GM21825 (cell line): Measurements from ENCODE around the gene MYH16.
"Not testable (repeated sequence)": the region's sequence is repeated elsewhere in the genome, so short reads cannot be mapped to it uniquely, and the experiment has no call there.

Source experiments
- ATAC-seq: cut with Tn5 transposase; IDR thresholded peaks from one replicate; pipeline ENCODE4 v1.9.1; 2021; ENCODE audit warnings: mild to moderate bottlenecking, moderate library complexity; ENCODE audit not compliant: unreplicated experiment

MYH16 gene

GRCh38 chr7:99272476-99273045 lies at the start of gene MYH16:
Gene MYH16 (plus strand): TSS chr7:99272839.
- no peak for ATAC-seq

GRCh38 chr7:99224263-99224898 lies 48.3 kb upstream of the MYH16 start:
- ATAC-seq = not testable (repeated sequence)

- no peak for ATAC-seq
These were observed 47.8 kb upstream of the MYH16 start for GRCh38 chr7:99224899-99225265.

GRCh38 chr7:99229234-99229633 lies 43.4 kb upstream of the MYH16 start:
- ATAC-seq = no peak

DNA sequence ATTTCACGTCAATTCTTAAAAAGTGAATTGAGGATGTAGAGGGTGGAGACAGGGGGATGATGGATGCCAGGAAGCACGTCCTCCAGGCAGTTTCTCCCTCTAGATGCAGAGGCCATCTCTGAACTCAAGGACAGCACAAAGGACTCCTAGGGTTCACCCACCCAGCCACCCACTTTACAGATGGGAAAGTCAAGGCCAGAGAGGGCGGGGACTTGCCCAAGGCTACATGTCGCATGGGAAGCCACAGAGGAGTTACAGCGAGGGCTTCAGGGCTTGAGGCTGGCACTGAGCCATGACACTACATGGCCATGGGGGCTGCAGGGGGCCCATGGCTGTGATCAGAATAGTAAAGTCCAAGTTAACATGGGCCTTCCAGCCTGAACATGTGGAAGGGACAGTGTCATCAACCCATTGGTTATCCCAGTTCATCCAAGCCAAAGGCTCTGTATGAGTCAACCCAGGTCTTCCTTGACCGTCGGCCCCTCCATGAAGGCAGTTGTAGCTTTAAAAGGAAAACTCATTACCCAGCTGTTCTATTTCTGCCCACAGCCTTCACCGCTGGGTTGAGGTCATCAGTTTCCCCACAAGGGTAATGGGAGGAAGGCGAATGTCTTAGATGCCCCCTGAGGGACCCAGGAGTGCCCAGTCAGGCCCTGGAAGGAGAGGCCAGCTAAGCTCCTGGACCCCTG lies 40.4 kb upstream of the MYH16 start:
- no peak for ATAC-seq

DNA sequence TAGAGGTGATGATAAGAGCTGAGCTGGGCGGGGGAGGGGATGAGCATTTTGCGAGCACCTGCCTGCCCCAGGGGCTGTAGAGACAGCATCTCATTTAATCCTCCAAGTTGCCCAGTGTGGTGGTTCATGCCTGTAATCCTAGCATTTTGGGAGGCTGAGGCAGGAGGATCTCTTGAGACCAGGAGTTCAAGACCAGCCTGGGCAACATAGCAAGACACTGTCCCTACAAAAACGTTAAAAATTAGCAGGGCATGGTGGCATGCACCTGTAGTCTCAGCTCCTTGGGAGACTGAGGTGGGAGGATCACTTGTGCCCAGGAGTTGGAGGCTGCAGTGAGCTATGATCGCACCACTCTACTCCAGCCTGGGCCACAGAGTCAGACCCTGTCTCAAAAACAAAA lies 39.7 kb upstream of the MYH16 start:
- not testable (repeated sequence) for ATAC-seq

GRCh38 chr7:99234185-99234584 lies 38.5 kb upstream of the MYH16 start:
- ATAC-seq = no peak

- ATAC-seq = no peak
These were observed 36.7 kb upstream of the MYH16 start for GRCh38 chr7:99235925-99236324.

DNA sequence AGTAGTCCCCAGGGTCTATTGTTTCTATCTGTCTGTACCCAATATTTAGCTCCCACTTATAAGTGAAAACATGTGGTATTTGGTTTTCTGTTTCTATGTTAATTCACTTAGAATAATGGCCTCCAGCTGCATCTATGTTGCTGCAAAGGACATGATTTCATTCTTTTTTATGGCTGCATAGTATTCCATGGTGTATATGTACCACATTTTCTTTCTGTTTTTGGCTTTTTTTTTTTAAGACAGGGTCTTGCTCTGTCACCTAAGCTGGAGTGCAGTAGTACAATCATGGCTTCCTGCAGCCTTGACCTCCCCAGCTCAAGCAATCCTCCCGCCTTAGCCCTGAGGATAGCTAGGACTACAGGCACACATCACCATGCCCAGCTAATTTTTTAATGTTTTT lies 34.8 kb upstream of the MYH16 start:
- not testable (repeated sequence) for ATAC-seq

DNA sequence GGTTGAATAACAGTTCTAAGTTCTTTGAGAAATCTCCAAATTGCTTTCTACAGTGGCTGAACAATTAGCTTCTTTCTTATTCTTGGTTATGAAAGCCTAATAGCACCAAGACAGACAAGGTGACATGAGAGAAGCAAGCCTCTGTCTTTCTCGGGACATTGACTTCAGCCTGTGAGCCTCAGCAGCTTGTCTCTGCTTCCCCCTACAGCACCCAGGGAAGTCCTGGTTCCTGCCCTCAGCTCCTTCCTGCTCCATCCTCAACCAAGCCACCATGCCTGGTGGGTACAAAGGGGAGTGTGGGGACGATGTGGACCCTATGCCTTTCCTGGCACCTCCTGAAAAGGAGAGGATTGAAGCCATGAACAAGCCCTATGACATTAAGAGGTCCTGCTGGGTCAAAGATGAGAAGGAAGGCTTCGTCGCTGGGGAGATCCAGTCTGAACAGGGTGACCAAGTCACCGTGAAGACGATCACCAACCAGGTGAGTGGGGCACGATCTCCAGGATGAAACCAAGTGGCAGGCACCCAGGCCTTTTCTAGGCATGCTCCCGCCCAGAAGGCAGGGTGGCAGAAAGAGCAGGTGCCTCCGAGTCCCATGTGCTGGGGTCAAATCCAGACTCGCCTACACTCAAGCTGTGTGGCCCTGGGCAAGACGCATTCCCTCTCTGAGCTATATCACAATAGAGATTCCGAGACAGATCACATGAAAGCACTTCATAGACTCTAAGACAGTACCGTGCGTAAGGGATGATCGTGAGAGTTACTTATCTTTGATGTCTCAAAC lies 33.9 kb upstream of the MYH16 start:
- ATAC-seq = no peak

DNA sequence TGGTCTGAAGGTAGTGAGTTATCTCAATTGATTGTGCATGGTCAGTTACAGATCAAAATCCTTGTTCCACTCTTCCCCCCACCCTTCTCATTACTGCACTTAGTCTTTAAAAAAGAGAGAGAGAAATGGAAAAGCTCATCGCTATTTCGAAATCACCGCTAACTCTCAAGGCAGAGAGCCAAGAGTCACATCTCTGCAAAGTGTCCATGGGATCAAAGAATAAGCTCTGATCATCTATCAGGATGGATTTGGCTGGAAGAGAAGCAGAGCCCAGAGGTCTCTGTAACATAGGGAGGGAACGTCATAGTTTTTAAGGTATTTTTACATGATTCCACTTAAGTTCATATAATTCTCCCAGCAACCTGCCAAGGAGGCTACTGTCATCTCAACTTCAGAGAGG lies 30.0 kb upstream of the MYH16 start:
- ATAC-seq = no peak

- ATAC-seq = no peak
These were observed 28.8 kb upstream of the MYH16 start for GRCh38 chr7:99243751-99244337.

GRCh38 chr7:99244939-99245338 lies 27.7 kb upstream of the MYH16 start:
- ATAC-seq = no peak

DNA sequence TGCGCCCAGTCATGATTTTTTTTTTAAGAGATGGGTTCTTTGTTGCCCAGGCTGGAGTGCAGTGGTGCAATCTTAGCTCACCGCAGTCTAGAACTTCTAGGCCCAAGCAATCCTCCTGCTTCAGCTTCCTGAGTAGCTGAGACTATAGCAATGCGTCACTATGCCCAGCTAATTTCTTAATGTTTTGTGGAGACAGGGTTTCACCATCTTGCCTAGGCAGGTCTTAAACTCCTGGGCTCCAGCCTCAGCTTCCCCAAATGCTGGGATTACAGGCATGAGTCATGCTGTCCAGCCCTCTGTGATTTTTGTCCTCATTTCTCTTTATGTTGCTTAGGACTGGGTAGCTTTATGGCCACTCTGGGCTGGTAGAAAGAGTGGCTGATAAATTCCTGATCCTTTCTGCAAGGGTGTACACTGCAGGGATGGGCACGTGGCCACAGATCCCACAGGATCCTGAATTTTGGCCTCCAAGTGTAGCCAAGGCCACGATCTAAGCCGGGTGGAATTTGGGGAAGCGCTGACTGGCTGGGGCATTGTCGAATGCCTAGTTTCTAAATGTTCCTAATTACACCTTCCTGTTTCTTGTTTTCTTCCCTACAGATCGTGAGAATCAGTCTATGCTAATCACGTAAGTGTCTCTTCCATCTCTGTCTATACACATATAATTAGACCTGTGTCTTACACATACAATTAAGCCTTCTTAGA lies 24.1 kb upstream of the MYH16 start:
- no peak for ATAC-seq

DNA sequence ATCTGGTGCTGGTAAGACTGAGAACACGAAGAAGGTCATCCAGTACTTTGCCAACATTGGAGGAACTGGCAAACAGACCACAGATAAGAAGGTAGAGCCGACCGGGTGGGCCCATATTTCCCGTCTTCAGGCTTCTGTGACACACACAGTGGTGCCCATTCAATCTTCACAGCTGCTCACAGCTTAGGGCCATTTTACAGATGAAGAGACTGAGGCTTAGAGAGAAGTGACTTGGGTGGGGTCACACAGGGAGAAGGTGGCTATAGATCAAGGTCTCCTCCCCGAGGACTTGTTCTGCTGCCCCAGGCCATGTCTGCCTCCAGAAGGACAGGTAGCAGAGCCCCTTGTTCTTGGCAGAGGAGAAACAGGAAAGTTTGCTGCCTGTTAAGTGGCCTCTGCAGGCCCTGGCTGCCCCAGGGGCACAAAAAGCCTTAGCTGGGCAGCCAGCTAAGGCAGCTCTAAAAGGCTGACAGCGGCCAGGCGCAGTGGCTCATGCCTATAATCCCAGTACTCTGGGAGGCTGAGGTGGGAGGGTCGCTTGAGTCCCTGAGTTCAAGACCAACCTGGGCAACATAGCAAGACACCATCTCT lies 22.6 kb upstream of the MYH16 start:
- ATAC-seq = no peak

- ATAC-seq = no peak
These were observed 20.3 kb upstream of the MYH16 start for GRCh38 chr7:99252166-99252895.

DNA sequence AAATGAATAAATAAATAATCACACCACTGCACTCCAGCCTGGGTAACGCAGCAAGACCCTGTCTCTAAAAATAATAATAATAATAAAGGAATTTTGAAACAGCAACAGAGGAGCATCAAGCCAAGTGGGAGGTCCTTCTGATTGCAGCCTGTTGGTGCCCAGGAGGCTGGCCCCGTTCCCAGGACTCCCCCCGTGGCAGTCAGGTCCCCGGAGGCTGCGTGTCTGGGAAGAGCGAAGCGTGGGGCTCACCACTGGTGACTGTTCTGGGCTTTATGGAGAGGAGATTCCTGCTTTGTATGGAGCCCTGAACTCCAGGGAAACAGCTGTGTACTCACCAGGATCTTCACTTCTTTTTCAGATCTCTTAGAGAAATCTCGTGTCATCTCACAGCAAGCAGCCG lies 19.3 kb upstream of the MYH16 start:
- no peak for ATAC-seq

GRCh38 chr7:99254390-99254789 lies 18.2 kb upstream of the MYH16 start:
- ATAC-seq = no peak

- no peak for ATAC-seq
These were observed 17.2 kb upstream of the MYH16 start for GRCh38 chr7:99255463-99255862.

- ATAC-seq = no peak
These were observed 15.6 kb upstream of the MYH16 start for GRCh38 chr7:99257065-99257464.
